ENCODE results near the gene ZBTB20.

ZBTB20 gene

DNA sequence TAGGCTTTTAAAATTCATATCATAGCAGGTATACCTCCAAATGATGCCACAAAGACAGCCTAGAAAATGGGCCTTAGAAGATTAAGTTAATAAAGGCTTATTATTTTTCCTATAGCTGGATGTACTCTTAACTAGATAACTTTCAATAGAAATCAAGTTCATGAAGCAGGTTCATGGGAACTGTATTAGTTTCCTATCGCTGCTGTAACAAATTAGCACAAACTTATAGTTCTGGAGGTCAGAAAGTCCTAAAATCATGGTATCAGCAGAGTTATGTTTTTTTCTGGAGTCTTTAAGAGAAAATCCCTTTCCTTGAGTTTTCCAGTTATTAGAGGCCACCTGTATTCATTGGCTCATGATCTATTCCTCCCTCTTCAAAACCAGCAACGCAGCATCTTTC is 583.4 kb downstream of the ZBTB20 start:
- no peak for TF ChIP-seq ZNF274 (IDR thresholded peaks at IDR 0.05; ENCODE audit: low read depth, low read length)
- no peak overlapping the region for H3K4me3 ChIP-seq (ENCODE audit: low read length)

DNA sequence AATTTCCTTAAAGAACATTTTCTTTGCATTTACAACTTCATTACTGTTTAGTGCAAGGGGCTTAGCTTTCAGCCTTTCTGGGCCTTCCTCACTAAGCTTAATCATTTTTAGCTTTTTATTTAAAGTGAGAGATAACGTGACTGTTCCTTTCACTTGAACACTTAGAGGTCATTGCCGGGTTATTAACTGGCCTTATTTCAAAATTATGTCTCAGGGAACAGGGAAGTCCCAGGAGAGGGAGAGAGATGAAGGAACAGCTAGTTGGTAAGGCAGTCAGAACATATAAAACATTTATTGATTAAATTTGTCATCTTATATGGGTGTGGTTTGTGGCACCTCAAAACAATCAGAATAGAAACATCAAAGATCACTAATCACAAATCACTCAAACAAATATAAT is 584.5 kb downstream of the ZBTB20 start:
- H3K4me3 ChIP-seq (ENCODE audit: low read length) = no peak overlapping the region
- no peak for TF ChIP-seq ZNF274 (IDR thresholded peaks at IDR 0.05; ENCODE audit: low read depth, low read length)

DNA sequence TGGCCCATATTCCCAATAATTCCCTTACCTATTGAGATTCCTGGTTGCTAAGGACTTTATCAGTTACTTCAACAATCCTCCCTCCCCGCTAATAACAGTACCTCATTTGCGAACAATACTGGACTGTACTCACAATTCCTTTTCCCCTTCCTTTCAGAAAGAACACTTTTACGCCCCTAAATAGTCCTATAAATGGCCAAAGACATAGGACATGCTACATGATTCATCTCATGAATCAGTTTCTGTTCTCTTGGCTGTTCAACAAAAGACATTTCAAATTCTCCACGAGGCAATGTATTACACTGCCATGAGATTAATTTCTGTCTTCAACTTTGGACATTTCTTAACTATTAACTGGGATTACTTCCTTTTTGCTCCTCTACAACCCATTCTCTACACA is 588.8 kb downstream of the ZBTB20 start:
- H3K4me3 ChIP-seq (ENCODE audit: low read length) = no peak overlapping the region
- no peak for TF ChIP-seq ZNF274 (IDR thresholded peaks at IDR 0.05; ENCODE audit: low read depth, low read length)

DNA sequence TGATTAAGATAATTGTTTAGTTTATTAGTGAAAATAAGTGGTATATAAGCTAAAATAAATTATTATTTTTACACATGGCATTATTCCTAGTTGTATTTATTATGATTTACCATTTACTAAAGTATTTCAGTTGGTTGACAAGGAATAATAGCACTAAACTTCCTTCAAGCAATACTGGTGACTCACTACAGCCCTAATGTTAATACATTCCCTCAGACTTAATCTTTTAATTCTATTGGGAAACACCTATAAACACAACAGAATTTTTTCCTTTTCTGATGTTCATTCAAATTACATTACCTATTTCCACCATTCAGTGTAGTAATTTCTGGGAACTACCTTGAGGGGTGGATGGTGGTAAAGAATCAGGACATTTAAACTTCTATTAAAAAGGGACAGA is 589.3 kb downstream of the ZBTB20 start:
- no peak overlapping the region for H3K4me3 ChIP-seq (ENCODE audit: low read length)
- no peak for TF ChIP-seq ZNF274 (IDR thresholded peaks at IDR 0.05; ENCODE audit: low read depth, low read length)

DNA sequence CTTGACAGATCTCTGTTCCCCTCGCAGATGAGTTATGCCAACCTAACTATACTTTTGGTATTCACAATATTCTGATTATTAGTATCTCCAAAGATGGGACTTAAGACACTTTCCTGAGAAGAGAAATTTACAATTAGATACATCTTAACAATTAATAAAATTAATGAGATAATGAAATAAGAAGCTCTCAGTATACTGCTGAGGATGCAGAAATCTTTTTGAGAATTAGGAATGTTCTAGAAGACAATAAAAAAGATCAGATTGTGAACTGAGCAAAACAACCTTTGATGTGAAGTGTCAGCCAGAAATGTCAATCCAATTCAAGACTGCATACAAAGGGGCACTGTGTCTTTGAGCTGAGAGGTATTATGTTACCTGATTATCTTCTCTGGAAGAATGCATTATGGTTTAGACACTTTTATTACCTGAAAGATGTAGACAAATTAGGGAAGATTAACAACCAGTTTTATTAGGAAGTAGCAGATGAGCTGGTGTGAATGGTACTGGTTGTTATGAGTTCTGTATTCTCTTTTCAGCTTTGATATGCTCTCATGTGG is 590.4 kb downstream of the ZBTB20 start:
- H3K4me3 ChIP-seq (ENCODE audit: low read length) = no peak overlapping the region
- no peak for TF ChIP-seq ZNF274 (IDR thresholded peaks at IDR 0.05; ENCODE audit: low read depth, low read length)

DNA sequence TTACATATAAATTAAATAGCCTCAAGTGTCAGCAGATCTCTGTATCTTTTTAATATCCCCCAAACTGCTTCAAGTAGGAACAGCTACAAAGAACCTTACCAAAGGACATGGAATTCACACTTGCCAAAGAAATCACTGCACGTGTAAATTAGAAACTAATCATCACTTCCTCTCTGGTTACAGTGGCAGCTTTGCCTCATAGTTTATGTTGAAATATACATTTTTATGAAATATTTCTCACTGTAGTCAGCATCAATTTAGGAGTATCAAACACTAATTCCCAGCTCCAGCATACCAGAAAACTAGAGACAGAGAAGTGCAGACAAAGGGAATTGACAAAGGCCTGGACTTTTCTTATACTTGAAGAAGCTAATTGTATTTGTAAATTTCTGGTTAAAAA is 592.4 kb downstream of the ZBTB20 start:
- TF ChIP-seq ZNF274 (IDR thresholded peaks at IDR 0.05; ENCODE audit: low read depth, low read length) = no peak
- H3K4me3 ChIP-seq (ENCODE audit: low read length) = no peak overlapping the region

DNA sequence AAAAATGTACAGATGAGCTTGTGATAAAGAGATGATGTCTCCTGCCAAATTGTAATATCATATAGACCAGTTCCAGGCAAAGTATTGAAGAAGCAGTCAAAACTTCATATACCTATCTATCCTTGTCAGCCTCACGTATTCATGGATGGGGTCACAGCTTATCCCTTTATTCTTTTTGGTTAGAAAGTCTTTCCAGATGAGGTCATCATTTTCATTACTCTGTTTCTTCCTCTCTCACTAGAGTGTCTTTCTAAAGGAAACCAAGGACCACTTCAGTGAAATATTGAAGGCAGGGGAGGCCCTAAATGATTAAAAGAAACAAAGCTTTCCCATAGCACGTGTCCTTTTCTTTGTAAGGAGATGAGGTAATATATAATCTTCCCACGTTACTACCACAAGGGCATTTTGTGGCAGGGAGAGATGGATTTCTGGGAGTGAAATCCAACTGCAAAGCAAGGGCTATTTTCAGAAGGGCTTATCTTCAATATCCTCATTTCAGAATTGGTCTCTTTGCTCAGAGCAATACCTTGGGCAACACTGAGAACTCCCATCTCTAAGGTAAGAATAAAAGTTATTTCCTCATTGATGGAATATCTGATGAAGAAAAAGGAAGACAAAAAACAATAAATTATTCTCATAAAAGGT is 593.0 kb downstream of the ZBTB20 start:
- H3K4me3 ChIP-seq (ENCODE audit: low read length) = no peak overlapping the region
- TF ChIP-seq ZNF274 (IDR thresholded peaks at IDR 0.05; ENCODE audit: low read depth, low read length) = no peak

- no peak overlapping the region for H3K4me3 ChIP-seq (ENCODE audit: low read length)
- TF ChIP-seq ZNF274 (IDR thresholded peaks at IDR 0.05; ENCODE audit: low read depth, low read length) = no peak
These were observed 594.6 kb downstream of the ZBTB20 start for GRCh38 chr3:114552527-114552812.

- no peak for TF ChIP-seq ZNF274 (IDR thresholded peaks at IDR 0.05; ENCODE audit: low read depth, low read length)
- H3K4me3 ChIP-seq (ENCODE audit: low read length) = no peak overlapping the region
These were observed 595.1 kb downstream of the ZBTB20 start for GRCh38 chr3:114551770-114552526.

DNA sequence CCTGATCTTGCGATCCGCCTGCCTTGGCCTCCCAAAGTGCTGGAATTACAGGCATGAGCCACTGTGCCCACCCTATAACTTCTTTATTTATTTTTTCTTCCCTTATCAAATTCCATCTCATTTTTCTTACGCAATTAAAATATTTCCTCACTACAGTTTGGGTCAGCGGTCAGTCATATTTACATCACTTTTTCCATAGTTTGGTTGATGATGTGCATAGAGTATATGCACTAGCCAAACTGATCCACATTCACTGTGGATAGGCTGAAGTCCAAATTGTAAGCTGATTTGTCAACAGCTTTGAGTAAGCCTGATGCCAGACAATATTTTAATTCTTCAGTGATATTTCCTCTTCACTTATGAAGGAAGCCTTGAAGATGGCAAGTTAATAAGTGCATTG is 596.9 kb downstream of the ZBTB20 start:
- TF ChIP-seq ZNF274 (IDR thresholded peaks at IDR 0.05; ENCODE audit: low read depth, low read length) = no peak

GRCh38 chr3:114545193-114545592 is 601.9 kb downstream of the ZBTB20 start:
- no peak overlapping the region for H3K4me3 ChIP-seq (ENCODE audit: low read length)

More for the DNA sequence above, 596.9 kb downstream of the ZBTB20 start:
- no peak overlapping the region for H3K4me3 ChIP-seq (ENCODE audit: low read length)

DNA sequence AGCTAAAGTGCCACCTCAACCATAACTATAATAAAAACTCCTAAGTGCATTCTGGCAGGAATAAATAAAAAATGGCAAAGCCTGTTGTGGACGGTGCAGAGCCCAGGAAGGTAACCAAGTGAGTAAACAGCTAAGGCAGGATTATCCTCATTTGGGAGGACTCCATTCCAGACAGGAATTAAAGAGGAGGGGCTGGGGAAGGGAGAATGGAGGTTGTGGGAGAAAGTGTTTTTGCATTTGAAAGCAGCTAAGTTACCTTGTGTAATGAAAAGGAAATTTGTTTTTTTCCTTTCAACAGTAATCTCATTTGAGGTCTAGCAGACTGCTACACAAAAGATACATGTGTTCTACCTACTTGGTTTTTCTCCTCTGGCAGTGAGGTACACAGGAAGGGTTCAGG is 604.7 kb downstream of the ZBTB20 start:
- TF ChIP-seq ZNF274 (IDR thresholded peaks at IDR 0.05; ENCODE audit: low read depth, low read length) = no peak
- H3K4me3 ChIP-seq (ENCODE audit: low read length) = no peak overlapping the region

More at GRCh38 chr3:114545193-114545592, 601.9 kb downstream of the ZBTB20 start:
- no peak for TF ChIP-seq ZNF274 (IDR thresholded peaks at IDR 0.05; ENCODE audit: low read depth, low read length)

DNA sequence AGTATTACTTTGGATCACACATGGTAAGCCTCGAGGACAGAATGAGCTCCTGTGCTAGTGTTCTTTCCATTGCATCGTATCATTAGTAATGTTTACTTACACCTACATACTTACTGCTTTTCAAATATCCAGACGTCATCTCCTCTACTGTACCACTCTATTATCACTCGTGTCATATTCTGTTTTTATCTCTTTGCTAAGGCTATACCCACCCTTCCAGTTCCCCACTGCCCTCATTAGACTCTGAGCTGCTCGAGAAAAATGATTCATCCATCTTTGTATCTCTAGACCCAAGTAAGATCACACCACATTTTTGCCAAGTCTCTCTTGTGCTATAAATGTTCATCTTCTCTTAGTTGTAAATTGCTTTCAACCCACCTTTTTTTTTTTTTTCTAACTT is 607.6 kb downstream of the ZBTB20 start:
- TF ChIP-seq ZNF274 (IDR thresholded peaks at IDR 0.05; ENCODE audit: low read depth, low read length) = no peak
- H3K4me3 ChIP-seq (ENCODE audit: low read length) = no peak overlapping the region

GRCh38 chr3:114538211-114538610 is 608.9 kb downstream of the ZBTB20 start:
- H3K4me3 ChIP-seq (ENCODE audit: low read length) = no peak overlapping the region
- no peak for TF ChIP-seq ZNF274 (IDR thresholded peaks at IDR 0.05; ENCODE audit: low read depth, low read length)

- H3K4me3 ChIP-seq (ENCODE audit: low read length) = no peak overlapping the region
- TF ChIP-seq ZNF274 (IDR thresholded peaks at IDR 0.05; ENCODE audit: low read depth, low read length) = no peak
These were observed 618.6 kb downstream of the ZBTB20 start for GRCh38 chr3:114528517-114528916.

Measured in GM08714 (cell line).